HEK293 (cell line): ENCODE measurements around the gene KBTBD4.

ENCODE experiments used
- BCL11B ChIP-seq: fragments of 450-650 bp; formaldehyde crosslinking; IDR thresholded peaks from 2 replicates; pipeline ENCODE4 v1.5.1; 2016; ENCODE audit warnings: low read depth, missing biosample characterization, missing genetic modification characterization
- GLIS2 ChIP-seq: fragments of 450-650 bp; formaldehyde crosslinking; IDR thresholded peaks from 2 replicates; pipeline ENCODE4 v1.5.1; 2016; ENCODE audit warnings: missing biosample characterization, missing genetic modification characterization
- KLF1 ChIP-seq: fragments of 450-650 bp; formaldehyde crosslinking; IDR thresholded peaks from 2 replicates; pipeline ENCODE4 v1.5.1; 2016; ENCODE audit warnings: missing biosample characterization, missing genetic modification characterization
- SP2 ChIP-seq: fragments of 450-650 bp; formaldehyde crosslinking; IDR thresholded peaks from 2 replicates; pipeline ENCODE4 v1.5.1; 2016; ENCODE audit warnings: missing biosample characterization, missing genetic modification characterization
- SP7 ChIP-seq: fragments of 450-650 bp; formaldehyde crosslinking; IDR thresholded peaks from 2 replicates; pipeline ENCODE4 v1.5.1; 2016; ENCODE audit warnings: missing biosample characterization, missing genetic modification characterization
- YY1 ChIP-seq: fragments of 450-650 bp; formaldehyde crosslinking; IDR thresholded peaks from 2 replicates; pipeline ENCODE4 v1.5.1; 2018; ENCODE audit warnings: missing biosample characterization, missing genetic modification characterization
- ZBTB8A ChIP-seq: fragments of 450-650 bp; formaldehyde crosslinking; IDR thresholded peaks from 2 replicates; pipeline ENCODE4 v1.5.1; 2016; ENCODE audit warnings: missing biosample characterization, missing genetic modification characterization
- ZNF324 ChIP-seq: fragments of 450-650 bp; formaldehyde crosslinking; IDR thresholded peaks from 2 replicates; pipeline ENCODE4 v1.5.1; 2016; ENCODE audit warnings: missing biosample characterization, missing genetic modification characterization
- ZNF501 ChIP-seq: fragments of 450-650 bp; formaldehyde crosslinking; IDR thresholded peaks from 2 replicates; pipeline ENCODE4 v1.5.1; 2016; ENCODE audit warnings: missing biosample characterization, missing genetic modification characterization
- ZNF670 ChIP-seq: fragments of 450-650 bp; formaldehyde crosslinking; IDR thresholded peaks from 2 replicates; pipeline ENCODE4 v1.5.1; 2016; ENCODE audit warnings: missing biosample characterization, missing genetic modification characterization, low read depth
- TF ChIP-seq, protein P1 (sequence below): fragments of 450-650 bp; formaldehyde crosslinking; IDR thresholded peaks from 2 replicates; pipeline ENCODE4 v1.5.1; 2016; ENCODE audit warnings: missing biosample characterization, missing genetic modification characterization
- TF ChIP-seq, protein P2 (sequence below): fragments of 450-650 bp; formaldehyde crosslinking; conservative IDR thresholded peaks from 2 replicates; pipeline ENCODE4 v1.5.1; 2016; ENCODE audit warnings: low read depth, missing biosample characterization, missing genetic modification characterization
- TF ChIP-seq, protein P3 (sequence below): fragments of 450-650 bp; formaldehyde crosslinking; IDR thresholded peaks from 2 replicates; pipeline ENCODE4 v1.5.1; 2016; ENCODE audit warnings: missing biosample characterization, missing genetic modification characterization
- TF ChIP-seq, protein P4 (sequence below): fragments of 450-650 bp; formaldehyde crosslinking; IDR thresholded peaks from 2 replicates; pipeline ENCODE4 v1.5.1; 2016; ENCODE audit warnings: missing biosample characterization, missing genetic modification characterization
- TF ChIP-seq, protein P5 (sequence below): fragments of 450-650 bp; formaldehyde crosslinking; optimal IDR thresholded peaks from 2 replicates; pipeline ENCODE3; 2016; ENCODE audit warnings: missing biosample characterization, mild to moderate bottlenecking, missing genetic modification characterization

Gene KBTBD4

DNA sequence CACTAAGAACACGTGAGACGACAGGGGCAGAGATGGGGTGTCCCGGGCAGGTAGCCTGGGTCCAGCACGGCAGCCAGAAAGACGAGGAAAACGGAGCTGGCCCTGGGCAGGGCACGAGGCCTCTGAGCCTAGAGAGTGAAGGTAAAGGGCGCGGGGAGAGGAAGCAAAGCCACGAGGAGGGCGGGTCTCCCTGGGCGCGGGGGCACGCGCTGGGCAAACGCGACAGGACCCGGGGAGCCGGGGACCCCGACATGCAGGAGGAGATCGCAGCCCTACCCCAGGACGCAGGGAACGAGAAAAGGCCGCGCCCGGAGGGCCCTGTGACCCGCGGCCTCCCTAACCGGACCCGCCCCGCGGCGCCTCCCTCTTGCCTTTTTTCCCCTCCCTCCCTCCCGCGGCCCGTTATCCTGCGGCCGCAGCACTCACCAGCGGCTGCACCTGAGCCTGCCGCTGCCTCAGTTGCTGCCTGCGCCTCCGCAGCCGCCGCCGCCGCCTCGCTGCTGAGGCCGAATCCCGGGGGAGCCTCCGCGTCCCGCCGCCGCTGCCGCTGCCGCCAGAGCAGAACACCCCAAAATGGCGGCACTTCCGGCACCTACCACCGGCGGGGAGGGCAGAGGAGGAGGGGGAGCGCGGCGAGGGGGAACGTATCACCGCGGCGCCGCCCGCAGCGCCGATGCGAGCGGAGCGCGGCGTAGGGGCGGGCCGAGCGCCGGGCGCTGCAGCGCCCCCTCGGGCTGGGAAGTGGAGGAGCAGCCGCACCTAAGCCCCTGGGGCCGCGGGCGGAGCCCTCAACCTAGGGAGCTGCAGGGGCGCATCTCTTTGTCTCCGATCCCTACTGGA, 26.0 kb downstream of the KBTBD4 start, which contains the start of gene CELF1 (continued):
- TF ChIP-seq, protein P1, sequence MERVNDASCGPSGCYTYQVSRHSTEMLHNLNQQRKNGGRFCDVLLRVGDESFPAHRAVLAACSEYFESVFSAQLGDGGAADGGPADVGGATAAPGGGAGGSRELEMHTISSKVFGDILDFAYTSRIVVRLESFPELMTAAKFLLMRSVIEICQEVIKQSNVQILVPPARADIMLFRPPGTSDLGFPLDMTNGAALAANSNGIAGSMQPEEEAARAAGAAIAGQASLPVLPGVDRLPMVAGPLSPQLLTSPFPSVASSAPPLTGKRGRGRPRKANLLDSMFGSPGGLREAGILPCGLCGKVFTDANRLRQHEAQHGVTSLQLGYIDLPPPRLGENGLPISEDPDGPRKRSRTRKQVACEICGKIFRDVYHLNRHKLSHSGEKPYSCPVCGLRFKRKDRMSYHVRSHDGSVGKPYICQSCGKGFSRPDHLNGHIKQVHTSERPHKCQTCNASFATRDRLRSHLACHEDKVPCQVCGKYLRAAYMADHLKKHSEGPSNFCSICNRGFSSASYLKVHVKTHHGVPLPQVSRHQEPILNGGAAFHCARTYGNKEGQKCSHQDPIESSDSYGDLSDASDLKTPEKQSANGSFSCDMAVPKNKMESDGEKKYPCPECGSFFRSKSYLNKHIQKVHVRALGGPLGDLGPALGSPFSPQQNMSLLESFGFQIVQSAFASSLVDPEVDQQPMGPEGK (tag by site-specific recombination) = peak; percentile 26; the same call in 1 of the 2 replicates
- TF ChIP-seq, protein P2, sequence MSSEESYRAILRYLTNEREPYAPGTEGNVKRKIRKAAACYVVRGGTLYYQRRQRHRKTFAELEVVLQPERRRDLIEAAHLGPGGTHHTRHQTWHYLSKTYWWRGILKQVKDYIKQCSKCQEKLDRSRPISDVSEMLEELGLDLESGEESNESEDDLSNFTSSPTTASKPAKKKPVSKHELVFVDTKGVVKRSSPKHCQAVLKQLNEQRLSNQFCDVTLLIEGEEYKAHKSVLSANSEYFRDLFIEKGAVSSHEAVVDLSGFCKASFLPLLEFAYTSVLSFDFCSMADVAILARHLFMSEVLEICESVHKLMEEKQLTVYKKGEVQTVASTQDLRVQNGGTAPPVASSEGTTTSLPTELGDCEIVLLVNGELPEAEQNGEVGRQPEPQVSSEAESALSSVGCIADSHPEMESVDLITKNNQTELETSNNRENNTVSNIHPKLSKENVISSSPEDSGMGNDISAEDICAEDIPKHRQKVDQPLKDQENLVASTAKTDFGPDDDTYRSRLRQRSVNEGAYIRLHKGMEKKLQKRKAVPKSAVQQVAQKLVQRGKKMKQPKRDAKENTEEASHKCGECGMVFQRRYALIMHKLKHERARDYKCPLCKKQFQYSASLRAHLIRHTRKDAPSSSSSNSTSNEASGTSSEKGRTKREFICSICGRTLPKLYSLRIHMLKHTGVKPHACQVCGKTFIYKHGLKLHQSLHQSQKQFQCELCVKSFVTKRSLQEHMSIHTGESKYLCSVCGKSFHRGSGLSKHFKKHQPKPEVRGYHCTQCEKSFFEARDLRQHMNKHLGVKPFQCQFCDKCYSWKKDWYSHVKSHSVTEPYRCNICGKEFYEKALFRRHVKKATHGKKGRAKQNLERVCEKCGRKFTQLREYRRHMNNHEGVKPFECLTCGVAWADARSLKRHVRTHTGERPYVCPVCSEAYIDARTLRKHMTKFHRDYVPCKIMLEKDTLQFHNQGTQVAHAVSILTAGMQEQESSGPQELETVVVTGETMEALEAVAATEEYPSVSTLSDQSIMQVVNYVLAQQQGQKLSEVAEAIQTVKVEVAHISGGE (tag by site-specific recombination) = peak; percentile 77
- 0 out of 2 replicates have a peak, but pooled peaks have one; percentile 18 for TF ChIP-seq KLF1 (tag by site-specific recombination)
- TF ChIP-seq SP7 (tag by site-specific recombination) = 0 out of 2 replicates have a peak, but pooled peaks have one; percentile 14
- TF ChIP-seq, protein P3, sequence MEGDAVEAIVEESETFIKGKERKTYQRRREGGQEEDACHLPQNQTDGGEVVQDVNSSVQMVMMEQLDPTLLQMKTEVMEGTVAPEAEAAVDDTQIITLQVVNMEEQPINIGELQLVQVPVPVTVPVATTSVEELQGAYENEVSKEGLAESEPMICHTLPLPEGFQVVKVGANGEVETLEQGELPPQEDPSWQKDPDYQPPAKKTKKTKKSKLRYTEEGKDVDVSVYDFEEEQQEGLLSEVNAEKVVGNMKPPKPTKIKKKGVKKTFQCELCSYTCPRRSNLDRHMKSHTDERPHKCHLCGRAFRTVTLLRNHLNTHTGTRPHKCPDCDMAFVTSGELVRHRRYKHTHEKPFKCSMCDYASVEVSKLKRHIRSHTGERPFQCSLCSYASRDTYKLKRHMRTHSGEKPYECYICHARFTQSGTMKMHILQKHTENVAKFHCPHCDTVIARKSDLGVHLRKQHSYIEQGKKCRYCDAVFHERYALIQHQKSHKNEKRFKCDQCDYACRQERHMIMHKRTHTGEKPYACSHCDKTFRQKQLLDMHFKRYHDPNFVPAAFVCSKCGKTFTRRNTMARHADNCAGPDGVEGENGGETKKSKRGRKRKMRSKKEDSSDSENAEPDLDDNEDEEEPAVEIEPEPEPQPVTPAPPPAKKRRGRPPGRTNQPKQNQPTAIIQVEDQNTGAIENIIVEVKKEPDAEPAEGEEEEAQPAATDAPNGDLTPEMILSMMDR (tag by site-specific recombination) = no peak
- peak; percentile 72; the same call in 1 of the 2 replicates for TF ChIP-seq ZNF501 (tag by site-specific recombination)
- peak; percentile 44; the same call in 1 of the 2 replicates for TF ChIP-seq ZBTB8A
- TF ChIP-seq, protein P4, sequence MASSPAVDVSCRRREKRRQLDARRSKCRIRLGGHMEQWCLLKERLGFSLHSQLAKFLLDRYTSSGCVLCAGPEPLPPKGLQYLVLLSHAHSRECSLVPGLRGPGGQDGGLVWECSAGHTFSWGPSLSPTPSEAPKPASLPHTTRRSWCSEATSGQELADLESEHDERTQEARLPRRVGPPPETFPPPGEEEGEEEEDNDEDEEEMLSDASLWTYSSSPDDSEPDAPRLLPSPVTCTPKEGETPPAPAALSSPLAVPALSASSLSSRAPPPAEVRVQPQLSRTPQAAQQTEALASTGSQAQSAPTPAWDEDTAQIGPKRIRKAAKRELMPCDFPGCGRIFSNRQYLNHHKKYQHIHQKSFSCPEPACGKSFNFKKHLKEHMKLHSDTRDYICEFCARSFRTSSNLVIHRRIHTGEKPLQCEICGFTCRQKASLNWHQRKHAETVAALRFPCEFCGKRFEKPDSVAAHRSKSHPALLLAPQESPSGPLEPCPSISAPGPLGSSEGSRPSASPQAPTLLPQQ (tag by site-specific recombination) = no peak
- TF ChIP-seq, protein P5, sequence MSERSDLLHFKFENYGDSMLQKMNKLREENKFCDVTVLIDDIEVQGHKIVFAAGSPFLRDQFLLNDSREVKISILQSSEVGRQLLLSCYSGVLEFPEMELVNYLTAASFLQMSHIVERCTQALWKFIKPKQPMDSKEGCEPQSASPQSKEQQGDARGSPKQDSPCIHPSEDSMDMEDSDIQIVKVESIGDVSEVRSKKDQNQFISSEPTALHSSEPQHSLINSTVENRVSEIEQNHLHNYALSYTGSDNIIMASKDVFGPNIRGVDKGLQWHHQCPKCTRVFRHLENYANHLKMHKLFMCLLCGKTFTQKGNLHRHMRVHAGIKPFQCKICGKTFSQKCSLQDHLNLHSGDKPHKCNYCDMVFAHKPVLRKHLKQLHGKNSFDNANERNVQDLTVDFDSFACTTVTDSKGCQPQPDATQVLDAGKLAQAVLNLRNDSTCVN (tag by site-specific recombination) = peak; percentile 74
- TF ChIP-seq GLIS2 (tag by site-specific recombination) = peak; percentile 32; the same call in 1 of the 2 replicates
- peak; percentile 20; the same call in 1 of the 2 replicates for TF ChIP-seq BCL11B (tag by site-specific recombination)
- no peak for TF ChIP-seq ZNF670 (tag by site-specific recombination)
- TF ChIP-seq YY1 = peak; percentile 70
- peak; percentile 65 for TF ChIP-seq SP2 (tag by site-specific recombination)
- no peak for TF ChIP-seq ZNF324 (tag by site-specific recombination)
- TF ChIP-seq, all 188 proteins: peak for 27
